ENCODE data around the gene C16orf74. TPM values are rescaled to one million over a fixed set of nuclear protein-coding genes. Genes with fewer than 3 reads are reported as not detected.

The C16orf74 gene
- total RNA-seq, 1 donor from 2014 or later, result 12.4 TPM

- DNase-seq, result no peak
These were observed 82.0 kb downstream of the C16orf74 start for GRCh38 chr16:85668676-85669424.

GRCh38 chr16:85667841-85668413, 83.0 kb downstream of the C16orf74 start:
- no peak for DNase-seq

- no peak for DNase-seq
These were observed 83.6 kb downstream of the C16orf74 start for GRCh38 chr16:85667261-85667660.

GRCh38 chr16:85665929-85666328, 85.0 kb downstream of the C16orf74 start:
- DNase-seq, result no peak

GRCh38 chr16:85665373-85665740, 85.5 kb downstream of the C16orf74 start:
- DNase-seq, result no peak

- no peak for DNase-seq
These were observed 86.1 kb downstream of the C16orf74 start for GRCh38 chr16:85664580-85665372.

GRCh38 chr16:85663891-85664321, 87.0 kb downstream of the C16orf74 start:
- DNase-seq, result no peak

- no peak for DNase-seq
These were observed 87.7 kb downstream of the C16orf74 start for GRCh38 chr16:85662976-85663830.

- DNase-seq, result no peak
These were observed 88.4 kb downstream of the C16orf74 start for GRCh38 chr16:85662482-85662812.

- no peak for DNase-seq
These were observed 89.0 kb downstream of the C16orf74 start for GRCh38 chr16:85661740-85662481.

- no peak for DNase-seq
These were observed 89.8 kb downstream of the C16orf74 start for GRCh38 chr16:85660843-85661739.

GRCh38 chr16:85659805-85660511, 90.9 kb downstream of the C16orf74 start:
- peak; percentile 80 for DNase-seq

- no peak for DNase-seq
These were observed 91.6 kb downstream of the C16orf74 start for GRCh38 chr16:85659336-85659735.

GRCh38 chr16:85658504-85659326, 92.2 kb downstream of the C16orf74 start:
- DNase-seq, result no peak

- DNase-seq, result no peak
These were observed 92.9 kb downstream of the C16orf74 start for GRCh38 chr16:85657996-85658395.
